Fibroblast of pulmonary artery (primary cell): ENCODE measurements around the gene GRIFIN.

Source experiments
- DNase-seq: peaks from one replicate; pipeline ENCODE4 v3.0.0-alpha.2; 2010; ENCODE audit warnings: low read depth
- H3K4me3 ChIP-seq: replicated peaks from 2 replicates; pipeline ENCODE4 v1.5.1; 2011; ENCODE audit warnings: low read depth, mild to moderate bottlenecking, control low read depth, low read length, moderate library complexity
- CTCF ChIP-seq: IDR thresholded peaks from 2 replicates; pipeline ENCODE4 v1.5.1; 2011; ENCODE audit warnings: mild to moderate bottlenecking, control low read depth, low read length, inconsistent platforms; ENCODE audit errors: missing control alignments

GRIFIN gene

GRCh38 chr7:2512179-2512661 is 36.0 kb upstream of the GRIFIN start:
- no peak for TF ChIP-seq CTCF
- no peak overlapping the region for H3K4me3 ChIP-seq
- no peak for DNase-seq

GRCh38 chr7:2511769-2512168 is 35.6 kb upstream of the GRIFIN start:
- no peak overlapping the region for H3K4me3 ChIP-seq
- no peak for TF ChIP-seq CTCF
- DNase-seq, result no peak

GRCh38 chr7:2510909-2511768 is 34.9 kb upstream of the GRIFIN start:
- no peak for DNase-seq
- TF ChIP-seq CTCF, result no peak
- no peak overlapping the region for H3K4me3 ChIP-seq

- no peak for TF ChIP-seq CTCF
- H3K4me3 ChIP-seq, result no peak overlapping the region
- no peak for DNase-seq
These were observed 34.1 kb upstream of the GRIFIN start for GRCh38 chr7:2510130-2510776.

- no peak for TF ChIP-seq CTCF
- DNase-seq, result no peak
- H3K4me3 ChIP-seq, result no peak overlapping the region
These were observed 33.2 kb upstream of the GRIFIN start for GRCh38 chr7:2509298-2509906.

GRCh38 chr7:2508327-2509215 is 32.4 kb upstream of the GRIFIN start:
- no peak overlapping the region for H3K4me3 ChIP-seq
- TF ChIP-seq CTCF, result no peak
- DNase-seq, result no peak
